Measurements from ENCODE around the gene SLC38A4.
"Not testable (repeated sequence)": the region's sequence is repeated elsewhere in the genome, so short reads cannot be mapped to it uniquely, and the experiment has no call there.

Gene SLC38A4

DNA sequence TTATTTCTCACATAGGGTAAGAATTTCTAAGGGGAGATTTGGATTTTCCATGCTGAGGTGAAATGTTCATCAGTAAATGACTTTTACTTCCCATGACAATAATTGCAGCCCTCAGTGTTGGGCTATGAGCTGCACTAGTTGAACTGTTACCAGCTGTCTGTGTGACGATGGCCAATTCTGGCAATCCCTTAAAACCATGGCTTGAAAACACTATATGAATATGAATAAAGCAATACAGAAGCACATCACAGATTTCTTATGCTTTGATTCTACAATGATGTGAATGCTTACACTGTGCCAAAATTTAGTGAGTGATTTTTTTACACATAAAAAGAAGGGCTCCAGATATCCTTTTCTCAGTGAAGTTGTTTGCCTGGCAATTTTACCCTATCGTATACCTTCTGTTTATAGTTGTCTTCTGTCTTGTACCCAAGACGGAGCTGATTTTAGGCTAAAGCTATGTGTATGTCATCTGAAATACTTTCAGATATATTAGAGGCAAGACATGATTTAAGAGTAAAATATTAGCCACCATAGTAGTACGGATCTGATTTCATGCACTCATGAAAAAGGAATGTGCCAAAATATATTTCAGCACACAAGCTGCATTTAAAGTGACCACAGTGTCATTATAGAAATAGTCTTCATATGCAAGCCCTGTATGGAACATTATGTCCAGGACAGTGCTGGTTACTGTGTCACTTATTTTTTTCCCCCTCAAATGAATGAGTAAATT lies 52.0 kb downstream of the SLC38A4 start:
- DNase-seq, result no peak

DNA sequence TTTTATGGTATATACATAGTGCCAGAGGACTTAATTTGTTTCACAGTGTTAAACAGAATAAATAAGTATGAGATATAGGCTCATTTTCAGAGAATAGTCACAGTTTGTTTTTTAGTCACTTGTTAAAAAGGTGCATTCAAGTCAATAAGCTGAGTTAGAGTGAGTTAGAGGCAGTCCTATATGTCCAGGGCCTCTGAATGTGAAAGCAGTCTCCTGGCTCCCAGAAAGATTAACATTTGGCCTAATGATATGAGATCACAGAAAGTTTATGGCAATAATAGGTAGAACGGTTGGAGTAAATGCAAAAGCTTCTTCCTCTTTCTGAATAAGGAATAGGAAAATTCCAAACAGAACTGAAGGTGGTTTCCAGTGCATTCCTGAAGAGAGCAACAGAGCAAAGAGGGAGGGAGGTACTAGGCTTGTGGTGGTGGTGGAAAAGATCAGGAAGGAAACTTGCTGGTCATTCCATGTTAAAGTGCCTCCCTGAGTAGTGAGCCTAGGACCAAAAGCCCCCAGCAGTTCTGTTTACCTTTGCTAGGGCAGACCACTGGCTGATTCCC lies 54.4 kb downstream of the SLC38A4 start:
- DNase-seq, result no peak

DNA sequence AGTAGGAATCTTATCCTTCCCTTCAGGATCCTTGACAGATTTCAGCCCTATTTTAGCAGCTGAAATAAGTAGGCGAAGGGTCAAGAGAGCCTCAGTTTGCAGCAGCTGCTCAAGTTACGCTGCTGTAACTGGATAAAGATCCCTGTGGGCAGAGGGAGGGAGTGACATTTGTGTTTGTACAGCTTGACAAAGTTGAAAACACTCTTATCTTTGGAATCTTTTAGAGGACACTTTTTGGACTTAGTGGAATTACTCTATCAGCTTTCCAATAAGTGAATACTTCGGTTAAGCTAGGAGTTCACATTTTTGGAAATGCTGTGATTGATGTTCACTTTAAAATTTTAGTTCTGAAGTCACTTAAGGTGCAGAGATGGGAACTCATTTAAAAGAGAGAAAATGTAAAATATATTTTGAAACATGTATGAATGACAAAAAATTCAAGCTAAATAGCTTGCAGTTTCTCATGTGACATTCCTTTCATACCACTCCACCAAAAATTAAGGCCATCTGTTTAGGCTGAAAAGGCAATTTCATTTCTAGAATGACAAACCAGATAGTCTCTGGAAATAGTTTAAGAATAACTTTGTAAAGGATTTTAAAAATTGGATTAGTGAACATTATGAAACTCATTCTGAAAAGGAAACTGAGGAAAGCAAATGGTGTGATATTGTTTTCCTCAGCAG lies 55.2 kb downstream of the SLC38A4 start:
- no peak for DNase-seq

DNA sequence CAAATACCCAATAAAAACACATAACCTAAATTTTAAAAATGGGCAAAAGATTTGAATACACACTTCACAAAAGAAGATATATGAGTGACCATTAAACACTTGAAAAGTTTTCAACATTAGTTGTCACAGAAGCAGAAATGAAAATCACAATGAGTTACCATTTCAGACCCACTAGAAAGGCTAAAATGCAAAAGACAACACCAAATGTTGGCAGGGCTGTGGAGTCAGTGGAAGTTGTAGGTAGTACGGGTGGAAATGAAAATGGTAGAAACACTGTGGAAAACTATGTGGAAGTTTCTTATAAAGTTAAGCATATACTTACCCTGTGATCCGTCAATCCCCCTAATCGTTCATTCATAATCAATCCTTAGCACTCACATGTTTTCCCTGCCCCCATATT lies 61.8 kb downstream of the SLC38A4 start:
- DNase-seq, result no peak

DNA sequence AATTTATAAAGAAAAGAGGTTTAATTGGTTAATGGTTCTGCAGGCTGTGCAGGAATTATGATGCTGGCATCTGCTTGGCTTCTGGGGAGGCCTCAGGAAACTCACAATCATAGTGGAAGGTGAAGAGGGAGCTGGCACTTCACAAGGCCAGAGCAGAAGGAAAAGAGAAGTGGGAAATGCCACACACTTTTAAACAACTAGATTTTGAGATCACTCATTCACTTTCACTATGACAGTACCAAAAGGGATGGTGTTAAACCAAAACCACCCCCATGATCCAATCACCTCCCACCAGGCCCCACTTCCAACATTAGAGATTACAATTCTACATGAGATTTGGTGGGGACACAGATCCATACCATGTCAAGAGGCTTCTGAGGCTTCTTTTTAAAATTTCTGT lies 62.6 kb downstream of the SLC38A4 start:
- no peak for DNase-seq

DNA sequence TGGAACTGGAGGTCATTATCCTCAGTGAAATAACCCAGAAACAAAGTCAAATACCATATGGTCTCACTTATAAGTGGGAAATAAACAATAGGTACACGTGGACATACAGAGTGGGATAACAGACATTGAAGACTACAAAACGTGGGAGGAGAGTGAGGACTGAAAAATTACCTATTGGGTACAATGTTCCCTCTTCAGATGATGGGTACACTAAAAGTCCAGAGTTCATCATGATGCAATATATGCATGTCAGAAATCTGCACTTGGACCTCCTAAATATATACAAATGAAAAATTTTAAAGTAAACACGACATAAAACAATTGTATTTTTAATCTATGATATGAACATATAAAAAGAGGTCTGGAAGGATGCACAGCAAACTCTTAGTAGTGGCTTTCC lies 71.2 kb downstream of the SLC38A4 start:
- no peak for DNase-seq

DNA sequence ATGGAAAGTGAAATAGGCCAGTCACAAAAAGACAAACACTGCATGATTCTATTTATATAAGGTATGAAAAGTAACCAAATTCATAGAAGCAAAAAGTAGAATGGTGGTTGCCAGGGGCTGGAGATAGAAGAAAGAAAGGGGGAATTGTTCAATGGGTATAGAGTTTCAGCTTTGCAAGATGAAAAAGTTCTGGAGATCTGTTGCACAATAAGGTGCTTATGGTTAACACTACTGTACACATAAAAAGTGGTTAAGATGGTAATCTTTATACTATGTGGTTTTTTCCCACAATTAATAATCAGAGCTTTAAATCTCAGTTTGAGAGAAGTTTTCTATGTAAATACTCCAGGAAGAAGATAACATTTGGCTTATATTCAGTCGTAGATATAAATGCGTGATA lies 73.4 kb downstream of the SLC38A4 start:
- DNase-seq, result no peak

DNA sequence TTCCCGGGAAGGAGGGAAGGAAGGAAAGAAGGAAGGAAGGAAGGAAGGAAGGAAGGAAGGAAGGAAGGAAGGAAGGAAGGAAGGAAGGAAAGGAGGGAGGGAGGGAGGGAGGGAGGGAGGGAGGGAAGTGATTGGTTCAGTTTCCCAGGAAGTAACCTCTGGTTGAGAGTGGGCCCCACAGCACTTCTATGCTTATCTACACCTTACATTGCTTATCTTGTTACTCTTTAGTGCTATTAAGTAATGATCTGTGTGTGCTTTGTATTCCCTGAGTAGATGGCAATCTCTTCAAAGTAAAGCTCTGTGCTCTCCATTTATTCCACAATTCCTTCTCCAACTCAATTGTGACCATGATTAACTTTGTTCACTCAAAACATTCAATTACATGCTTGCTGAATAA lies 74.6 kb downstream of the SLC38A4 start:
- no peak for DNase-seq

DNA sequence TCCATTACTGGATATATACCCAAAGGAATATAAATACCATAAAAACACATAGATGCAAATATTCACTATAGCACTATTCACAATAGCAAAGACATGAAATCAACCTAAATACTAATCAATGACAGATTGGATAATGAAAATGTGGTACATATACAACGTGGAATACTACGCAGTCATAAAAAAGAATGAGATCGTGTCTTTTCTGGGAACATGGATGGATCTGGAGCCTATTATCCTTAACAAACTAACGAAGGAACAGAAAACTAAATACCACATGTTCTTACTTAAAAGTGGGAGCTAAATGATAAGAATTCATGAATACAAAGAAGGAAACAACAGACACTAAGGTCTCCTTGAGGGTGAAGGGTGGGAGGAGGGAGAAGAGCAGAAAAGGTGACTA lies 76.5 kb downstream of the SLC38A4 start:
- DNase-seq, result no peak

DNA sequence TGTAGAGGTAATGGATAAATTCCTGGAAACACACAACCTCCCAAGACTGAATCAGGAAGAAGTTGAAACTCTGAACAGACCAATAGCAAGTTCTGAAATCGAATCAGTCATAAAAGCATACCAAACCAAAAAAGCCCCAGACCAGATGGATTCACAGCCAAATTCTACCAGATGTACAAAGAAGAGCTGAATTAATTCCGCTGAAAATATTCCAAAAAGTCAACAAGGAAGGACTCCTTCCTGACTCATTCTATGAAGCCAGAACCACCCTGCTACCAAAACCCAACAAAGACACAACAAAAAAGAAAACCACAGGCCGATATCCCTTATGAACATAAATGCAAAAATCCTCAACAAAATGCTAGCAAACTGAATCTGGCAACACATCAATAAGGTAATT lies 81.5 kb downstream of the SLC38A4 start:
- no peak for DNase-seq

DNA sequence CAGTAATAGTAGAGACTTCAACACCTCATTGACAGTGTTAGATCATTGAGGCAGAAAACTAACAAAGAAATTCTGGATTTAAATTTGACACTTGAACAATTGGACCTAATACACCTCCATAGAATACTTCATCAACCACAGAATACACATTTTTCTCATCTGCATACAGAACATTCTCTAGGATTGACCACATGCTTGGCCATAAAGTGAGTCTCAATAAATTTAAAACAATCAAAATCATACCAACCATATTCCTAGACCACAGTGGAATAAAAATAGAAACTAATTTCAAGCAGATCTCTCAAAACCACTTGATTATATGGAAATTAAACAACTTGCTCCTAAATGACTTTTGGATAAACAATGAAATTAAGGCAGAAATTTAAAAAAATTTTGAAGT lies 82.3 kb downstream of the SLC38A4 start:
- DNase-seq, result no peak

DNA sequence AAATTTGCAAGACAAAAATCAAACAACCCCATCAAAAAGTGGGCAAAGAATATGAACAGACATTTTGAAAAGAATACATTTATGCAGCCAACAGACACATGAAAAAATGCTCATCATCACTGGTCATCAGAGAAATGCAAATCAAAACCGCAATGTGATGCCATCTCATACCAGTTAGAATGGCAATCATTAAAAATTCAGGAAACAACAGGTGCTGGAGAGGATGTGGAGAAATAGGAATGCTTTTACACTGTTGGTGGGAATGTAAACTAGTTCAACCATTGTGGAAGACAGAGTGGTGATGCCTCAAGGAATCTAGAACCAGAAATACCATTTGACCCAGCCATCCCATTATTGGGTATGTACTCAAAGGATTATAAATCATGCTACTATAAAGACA lies 83.5 kb downstream of the SLC38A4 start:
- DNase-seq, result not testable (repeated sequence)

DNA sequence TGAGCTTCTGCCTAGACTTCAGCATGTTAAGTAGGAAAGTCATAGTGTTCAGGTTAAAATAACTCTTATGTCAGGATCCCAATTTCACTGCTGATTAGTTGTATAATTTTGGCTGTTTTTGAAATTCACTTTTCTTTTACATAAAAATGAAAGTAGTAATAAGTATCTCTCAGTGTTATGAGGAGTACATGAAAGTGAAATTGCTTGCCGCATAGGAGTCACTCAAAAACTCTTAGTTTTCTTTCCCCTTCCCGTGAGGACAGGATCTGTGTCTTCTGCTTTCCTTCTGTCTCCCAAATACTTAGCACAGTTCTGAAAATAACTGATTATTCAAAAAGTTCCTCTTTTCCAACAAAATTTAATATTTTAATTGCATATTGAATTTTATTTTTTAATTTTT lies 100.5 kb downstream of the SLC38A4 start:
- DNase-seq, result no peak

DNA sequence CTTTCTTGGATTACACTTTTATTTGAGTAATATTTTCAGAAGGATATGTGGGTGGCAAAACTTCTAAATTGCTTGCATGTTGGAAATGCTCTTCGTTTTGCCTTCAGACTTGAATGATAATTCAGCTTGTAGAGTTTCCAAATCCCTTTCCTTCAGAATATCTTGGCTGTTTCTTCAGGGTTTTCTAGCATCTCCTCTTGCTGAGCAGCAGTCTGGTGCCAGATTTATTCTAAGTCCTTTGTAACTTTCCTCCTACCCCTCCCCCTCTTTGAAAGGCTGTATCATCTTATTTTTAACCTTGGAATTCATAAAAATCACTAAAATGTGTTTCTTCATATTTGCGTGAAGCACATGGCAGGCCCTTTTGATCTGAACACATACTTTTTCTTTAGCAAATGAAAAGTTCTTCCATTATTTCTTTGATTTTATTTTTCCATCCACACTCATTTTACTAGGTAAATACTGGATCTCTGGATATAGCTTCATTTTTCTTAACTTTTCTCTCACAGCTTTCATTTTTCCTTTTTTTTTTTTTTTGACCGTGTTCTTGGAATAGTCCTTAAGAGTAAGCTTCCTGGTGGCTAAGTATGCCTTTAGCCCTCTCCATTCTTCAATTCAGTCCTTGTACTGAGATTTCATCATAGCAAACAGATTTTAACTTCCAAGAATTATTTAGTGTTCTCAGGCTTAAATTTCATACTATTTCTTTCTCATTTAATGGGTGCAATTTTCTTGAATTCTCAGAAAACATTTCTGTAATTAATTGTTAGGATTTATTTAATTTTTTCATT lies 102.0 kb downstream of the SLC38A4 start:
- DNase-seq, result no peak

DNA sequence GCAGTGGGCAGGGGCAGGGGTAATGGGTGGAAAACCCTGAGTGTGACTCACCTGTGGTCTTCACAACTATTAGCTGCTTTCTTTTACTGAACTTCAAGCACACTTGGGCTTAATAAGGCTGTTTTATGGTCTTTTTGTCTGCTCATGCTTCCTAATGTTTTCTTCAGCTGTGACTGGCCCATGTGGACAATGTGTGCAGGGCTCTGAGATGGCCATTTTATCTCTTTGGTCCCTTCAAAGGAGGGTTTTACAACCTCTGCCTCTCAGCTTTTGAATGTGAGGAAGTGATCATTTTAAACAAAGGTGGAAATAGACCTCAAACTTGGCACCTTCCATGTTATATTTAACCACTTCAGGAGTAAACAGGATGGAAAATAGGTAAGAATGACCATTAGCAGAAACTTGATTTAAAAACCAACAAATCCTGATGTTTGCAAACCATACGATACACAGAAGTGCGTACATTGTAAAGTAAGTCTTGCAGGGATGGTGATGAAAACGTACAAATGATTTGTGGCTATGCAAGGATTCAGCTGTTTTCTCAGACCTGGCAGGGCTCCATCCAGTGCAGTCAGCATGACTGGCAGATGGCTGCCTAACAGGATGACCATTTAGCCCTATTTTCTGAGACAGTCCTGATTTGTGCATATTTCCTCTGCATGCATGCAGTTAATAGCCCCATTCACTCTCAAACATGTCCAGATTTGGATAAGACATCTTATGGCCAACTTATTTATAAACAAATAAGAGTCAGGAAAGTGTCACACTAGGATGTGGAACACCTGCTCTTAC lies 103.2 kb downstream of the SLC38A4 start:
- DNase-seq, result no peak

DNA sequence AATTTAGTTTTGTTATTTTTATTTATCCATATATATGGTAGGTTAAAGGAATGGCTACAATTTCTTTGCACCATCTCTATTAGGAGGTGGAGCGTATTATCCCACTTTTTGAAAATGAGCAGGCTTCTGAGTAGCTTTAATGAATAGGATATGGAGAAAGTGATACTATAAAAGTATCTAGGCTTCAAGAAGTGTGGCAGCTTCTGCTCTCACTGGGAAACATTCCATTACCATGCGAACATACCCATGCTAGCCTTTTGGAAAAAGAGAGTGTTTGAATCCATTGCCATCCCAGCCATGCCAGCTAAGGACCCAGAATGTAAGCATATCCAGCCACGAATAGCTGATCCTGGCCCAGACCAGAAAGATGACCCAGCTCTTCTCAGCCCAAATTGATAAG lies 107.3 kb downstream of the SLC38A4 start:
- no peak for DNase-seq

DNA sequence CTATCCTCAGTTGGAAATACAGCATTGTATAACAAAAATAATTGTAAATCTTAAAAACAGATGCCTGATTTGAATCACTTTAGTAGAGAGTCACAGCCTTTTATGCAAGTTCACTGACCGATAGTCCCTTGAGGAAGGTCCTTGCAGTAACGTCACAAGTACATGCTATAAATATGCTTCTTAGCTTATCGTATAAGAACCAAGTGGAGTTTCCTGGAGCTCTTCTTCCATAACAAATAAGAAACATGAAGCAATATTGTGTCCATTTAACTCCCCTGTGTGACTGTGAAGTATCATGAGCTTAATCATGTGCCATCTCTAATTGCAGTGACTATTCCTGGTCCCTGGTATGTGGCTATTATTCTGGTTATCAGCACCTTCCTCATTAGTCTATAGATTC lies 107.9 kb downstream of the SLC38A4 start:
- DNase-seq, result no peak

DNA sequence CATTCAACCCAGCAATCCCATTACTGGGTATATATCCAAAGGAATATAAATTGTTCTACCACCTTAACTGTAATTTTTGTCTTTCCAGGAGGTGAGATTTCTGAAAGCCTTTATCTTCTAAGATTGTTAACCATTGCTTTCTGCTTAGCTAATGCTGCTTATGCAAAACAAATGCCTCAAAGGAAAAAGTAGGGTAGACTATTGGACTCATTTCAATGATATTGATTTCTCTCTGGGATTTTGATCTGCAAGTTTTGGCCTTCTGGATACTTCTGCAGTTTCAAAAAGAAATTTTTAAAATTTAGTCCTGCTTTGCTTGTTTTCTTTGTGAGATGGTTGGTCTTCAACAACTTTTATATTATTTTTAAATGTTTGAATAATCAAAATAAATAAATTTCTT lies 108.6 kb downstream of the SLC38A4 start:
- no peak for DNase-seq
